GM19099 (cell line): ENCODE measurements around the gene ACOT13.

ENCODE experiments used
- POLR2A ChIP-seq: IDR thresholded peaks from 3 replicates; pipeline ENCODE4 v1.6.1; 2011; ENCODE audit warnings: low read depth; ENCODE audit not compliant: insufficient read length; ENCODE audit errors: extremely low read depth

Gene ACOT13

DNA sequence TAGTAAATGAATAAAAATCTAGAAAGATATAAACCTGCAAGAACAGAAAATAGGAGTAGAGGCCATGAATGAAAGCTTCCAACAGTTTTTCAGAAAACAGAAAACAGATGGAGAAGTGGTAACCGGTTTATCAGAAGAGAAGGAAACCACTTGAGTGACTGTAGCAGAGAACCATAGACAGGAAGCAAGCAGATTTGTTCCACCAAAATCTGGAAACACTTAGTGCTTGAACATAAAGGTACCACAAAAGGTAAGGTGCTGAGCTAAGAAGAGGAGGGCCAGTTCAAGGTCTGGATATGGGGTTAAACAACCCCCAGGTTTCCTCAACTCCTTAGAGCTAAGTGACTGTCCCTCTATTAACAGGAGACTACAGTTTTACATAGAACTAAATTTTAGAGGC lies 11.7 kb upstream of the ACOT13 start:
- no peak for TF ChIP-seq POLR2A

DNA sequence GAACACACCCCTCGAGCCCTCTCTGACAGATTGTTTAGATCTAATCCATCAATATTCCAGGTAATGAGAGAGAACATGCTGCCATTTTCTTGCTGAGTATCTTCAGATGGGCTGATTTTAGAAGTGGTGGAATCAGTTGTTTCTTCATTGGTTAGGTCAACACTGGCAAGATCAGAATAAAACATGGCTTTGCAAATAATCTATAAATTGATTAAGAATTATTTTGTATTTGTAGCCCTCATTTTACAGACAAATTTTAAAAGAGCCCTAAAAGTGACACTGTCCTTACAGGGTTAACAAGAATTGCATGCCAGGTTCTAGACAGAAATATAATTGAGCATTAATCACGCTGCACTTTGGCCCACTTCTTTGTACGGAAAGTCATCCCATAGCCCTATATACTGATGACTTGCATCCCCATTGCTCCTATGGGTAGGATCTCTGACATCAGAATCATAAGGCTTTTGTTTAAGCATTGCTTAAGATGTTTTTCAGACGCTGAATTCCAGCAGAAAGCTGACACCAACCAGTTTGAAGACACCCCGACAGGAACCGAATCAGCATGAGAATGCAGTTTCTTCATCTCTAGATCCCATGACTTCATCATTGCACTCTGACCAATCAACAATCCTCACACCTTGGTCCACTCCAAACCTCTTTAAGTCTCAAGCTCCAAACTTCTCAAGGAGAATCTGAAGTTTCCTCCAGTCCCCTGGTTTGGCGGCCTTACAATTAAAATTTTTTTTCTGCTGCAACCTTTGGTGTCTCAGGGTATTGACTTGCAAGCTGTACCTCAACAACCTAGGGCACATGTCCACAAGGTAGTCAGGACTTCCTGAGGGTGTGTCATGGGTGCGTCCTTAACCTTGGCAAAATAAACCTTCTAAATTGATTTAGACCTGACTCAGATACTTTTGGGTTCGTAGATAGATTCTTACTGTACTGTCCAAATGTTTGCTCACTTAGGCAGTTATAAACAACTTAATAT lies 8.0 kb upstream of the ACOT13 start:
- TF ChIP-seq POLR2A, result no peak

DNA sequence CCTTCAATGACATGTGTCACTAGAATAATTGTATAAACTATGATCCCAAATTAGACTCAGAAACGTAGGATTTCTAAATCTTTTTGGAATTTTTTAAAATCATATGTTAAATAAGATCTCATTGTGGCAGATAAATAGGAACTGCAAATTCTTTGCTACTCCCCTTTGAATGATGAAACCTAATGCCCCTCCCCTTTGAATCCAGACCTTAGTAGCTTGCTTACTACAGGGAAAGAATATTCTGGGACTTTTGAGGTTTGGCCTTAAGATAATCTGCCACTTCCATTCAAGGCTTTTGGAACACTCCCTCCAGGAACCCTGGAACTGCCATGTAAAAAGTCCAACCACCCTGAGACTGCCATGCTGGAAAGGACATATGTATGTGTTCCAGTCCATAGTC lies 7.3 kb upstream of the ACOT13 start:
- no peak for TF ChIP-seq POLR2A

DNA sequence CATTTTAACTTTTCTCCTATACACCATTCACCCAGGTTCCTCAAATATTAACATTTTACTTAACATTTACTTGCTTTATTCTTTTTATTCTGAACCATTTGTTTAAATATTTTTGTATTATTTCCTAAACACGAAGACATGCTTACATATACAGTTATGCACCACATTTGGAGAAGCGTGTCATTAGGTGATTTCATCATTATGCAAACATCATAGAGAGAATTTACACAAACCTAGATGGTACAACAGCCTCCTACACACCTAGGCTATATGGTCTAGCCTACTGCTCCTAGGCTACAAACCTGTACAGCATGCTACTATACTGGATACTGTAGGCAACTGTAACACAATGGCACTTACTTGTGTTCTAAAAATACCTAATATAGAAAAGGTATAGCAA lies 6.8 kb upstream of the ACOT13 start:
- TF ChIP-seq POLR2A, result no peak

DNA sequence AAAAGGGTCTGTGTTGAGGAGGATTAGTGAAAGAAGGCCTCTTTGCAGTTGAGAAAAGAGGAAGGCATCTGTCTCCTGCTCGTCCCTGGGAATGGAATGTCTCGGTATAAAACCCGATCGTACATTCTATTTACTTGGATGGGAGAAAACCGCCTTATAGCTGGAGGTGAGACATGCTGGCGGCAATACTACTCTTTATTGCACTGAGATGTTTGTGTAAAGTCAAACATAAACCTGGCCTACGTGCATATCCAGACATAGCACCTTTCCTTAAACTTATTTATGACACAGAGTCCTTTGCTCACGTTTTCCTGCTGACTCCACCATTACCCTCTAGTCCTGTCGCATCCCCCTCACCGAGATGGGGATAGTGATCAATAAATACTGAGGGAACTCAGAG lies 4.6 kb upstream of the ACOT13 start:
- TF ChIP-seq POLR2A, result no peak

DNA sequence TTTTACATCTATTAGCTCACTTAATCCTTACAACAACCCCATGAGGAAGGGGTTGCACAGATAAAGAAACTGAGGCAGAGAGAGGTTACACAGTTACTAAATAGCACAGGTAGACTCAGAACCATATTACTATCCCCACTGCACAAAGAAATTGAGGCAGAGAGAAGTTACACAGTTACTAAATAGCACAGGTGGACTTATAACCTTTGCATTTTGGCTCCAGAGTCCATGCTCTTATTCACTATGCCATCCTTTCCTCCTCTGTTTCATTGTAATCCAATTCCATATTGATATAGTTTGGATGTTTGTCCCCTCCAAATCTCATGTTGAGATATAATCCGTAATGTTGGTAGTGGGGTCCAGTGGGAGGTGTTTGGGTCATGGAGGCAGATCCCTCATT lies 3.7 kb upstream of the ACOT13 start:
- no peak for TF ChIP-seq POLR2A

DNA sequence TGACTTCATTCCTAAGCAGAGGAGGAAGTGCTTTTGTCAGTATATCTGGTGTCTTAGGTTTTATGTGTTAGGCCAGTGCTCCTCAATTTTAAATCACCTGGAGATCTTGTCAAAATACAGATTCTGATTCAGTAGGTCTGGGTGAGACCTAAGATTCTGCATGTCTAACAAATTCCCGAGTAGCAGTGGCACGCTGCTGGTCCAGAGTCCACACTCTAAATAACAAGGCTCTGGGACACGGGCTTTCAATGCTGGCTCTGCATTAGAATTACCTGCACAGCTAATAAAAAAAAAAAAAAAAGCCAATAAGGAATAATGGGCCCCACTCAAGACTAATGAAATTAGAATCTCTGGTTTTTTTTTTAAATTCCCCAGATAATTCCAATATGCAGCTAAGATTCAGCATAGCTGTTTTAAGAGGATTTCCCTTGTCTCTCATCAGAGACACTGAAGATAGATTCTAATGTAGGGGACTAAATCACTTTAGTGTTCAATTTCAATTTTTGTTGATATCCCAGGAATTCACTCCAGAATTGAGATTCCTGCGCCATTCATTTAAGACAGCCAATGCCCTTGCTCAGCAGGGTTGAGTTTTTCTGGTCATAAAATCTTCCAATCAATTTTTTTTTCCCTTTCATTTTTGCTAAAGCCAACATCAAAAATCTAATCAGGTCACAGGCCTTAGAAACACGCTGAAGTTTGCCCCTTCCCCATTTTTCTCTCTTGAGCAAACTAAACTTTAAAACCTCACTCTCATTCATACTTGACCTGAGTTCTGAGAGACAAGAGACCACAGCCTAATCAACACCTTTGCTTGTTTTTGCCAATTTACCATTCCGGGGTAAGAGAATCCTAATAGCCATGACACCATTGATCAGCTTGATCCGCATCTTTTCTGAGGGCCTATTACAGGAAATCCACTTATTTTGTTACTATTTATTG lies 2.6 kb upstream of the ACOT13 start:
- no peak for TF ChIP-seq POLR2A

DNA sequence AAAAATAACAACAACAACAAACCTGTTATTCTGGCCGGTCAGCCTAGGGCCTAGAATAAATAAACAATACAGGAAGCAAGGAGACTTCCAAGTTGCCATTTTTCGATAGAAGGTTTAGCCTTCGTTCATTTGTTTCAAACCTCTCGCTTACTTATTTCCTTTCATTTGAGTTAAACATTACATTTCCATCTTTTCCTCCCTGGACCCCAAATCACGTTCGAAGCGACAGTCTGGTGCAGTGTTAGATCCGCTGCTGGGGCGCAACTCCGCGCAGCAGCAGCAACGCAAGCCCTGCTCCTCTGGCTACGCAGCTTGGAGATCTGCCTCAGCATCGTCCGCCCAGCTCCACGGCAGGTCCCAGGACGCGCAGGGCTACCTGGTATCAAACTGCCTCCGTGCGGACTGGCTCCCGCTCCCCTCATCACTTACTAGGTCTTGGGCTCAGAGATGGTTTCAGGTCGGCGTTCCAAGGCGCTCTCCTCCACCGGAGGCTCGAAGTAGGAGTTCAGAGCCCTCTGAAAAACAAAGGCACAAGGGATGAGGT lies 708 bp upstream of the ACOT13 start:
- no peak for TF ChIP-seq POLR2A

DNA sequence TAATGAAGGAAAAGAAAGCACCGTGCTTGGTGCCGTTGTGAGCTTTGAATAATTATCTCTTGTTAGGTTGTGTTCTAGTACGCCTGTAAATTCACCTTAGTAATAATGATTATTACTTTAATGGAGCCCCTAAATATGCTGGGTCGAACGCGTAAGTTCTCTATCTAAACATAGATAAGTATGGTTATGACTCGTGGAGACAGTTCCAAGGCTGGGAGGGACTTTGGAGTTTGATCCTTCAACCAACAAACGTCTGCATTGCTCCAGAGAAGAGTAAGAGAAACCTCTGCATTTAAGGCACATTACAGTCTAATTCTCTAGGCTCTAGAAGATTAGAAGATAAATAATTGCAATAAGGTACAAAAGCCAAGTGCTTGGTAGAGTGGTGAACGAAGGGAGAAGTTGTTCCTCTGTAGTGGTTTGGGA lies 514 bp downstream of the ACOT13 start:
- no peak for TF ChIP-seq POLR2A

DNA sequence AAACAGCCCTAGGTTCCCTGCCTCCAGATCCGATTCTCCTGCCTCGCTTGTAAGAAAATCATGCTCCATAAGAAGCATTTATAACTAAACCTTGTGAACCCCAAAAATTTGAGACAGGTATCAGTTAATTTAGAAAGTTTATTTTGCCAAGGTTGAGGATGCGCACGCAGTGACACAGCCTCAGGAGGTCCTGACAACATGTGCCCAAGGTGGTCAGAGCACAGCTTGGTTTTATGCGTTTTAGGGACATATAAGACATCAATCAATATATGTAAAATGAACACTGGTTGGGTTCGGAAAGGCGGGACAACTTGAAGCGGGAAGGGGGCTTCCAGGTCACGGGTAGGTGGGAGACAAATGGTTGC lies 2.1 kb downstream of the ACOT13 start:
- no peak for TF ChIP-seq POLR2A

DNA sequence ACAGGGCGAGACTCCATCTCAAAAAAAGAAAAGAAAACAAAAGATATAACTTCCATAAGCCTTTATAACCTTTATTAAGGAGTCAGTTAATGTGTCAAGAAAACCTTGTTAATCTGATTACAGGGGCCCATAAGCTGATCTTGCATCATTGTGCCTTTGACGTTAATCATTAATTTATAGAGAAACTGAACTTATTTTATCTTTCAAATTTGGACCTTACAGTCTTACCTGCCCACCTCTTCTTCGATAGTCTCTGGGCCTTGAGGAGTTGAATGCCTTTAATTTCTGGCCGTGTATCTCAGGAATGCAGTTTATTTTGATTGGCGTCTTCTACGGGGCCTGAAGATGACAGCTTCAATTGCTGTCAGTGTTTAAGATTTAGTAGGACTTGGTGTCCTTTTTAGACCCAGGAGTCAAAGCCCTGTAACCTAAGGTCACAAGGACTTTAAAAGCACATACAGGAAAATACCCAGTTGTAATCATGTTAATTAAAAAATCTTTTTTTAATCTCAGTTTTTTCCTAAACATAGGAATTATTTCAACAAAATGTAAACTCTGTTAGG lies 5.8 kb downstream of the ACOT13 start:
- TF ChIP-seq POLR2A, result no peak

DNA sequence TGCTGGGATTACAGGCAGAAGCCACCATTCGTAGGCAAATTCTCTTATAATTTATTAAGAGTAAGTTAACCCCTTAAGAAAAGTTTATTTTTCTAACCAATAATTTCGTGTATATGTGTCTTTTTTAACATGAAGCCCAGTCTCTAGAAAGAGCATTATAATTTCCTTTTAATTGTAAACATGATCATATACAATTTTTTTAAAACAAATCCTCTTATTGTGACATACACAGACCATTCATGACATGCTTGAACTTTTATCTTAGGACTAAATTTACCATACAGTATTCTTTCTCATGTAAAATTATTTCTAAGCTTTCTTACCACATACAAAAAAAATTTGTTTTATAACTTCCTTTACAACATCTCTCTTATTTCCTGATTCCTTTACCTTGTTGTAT lies 6.7 kb downstream of the ACOT13 start:
- TF ChIP-seq POLR2A, result no peak

DNA sequence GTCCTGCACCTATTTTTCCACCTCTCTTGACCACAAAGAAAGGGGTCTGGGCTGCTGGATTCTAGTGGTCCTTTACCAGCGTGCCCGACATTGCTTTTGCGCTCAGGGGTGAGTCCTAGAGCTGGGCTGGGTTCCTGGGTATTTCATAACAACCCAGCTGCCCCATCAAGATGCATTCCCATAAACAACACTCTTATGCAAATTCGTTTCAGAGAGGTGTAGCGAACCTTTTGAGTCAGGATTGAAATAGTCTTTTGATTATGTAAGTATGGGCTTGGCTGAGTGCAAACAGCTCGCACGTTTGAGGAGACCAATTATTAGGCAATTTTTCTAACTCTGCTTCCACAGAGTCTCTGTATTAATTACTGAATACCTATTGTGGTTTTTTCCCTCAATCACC lies 13.7 kb downstream of the ACOT13 start:
- no peak for TF ChIP-seq POLR2A

DNA sequence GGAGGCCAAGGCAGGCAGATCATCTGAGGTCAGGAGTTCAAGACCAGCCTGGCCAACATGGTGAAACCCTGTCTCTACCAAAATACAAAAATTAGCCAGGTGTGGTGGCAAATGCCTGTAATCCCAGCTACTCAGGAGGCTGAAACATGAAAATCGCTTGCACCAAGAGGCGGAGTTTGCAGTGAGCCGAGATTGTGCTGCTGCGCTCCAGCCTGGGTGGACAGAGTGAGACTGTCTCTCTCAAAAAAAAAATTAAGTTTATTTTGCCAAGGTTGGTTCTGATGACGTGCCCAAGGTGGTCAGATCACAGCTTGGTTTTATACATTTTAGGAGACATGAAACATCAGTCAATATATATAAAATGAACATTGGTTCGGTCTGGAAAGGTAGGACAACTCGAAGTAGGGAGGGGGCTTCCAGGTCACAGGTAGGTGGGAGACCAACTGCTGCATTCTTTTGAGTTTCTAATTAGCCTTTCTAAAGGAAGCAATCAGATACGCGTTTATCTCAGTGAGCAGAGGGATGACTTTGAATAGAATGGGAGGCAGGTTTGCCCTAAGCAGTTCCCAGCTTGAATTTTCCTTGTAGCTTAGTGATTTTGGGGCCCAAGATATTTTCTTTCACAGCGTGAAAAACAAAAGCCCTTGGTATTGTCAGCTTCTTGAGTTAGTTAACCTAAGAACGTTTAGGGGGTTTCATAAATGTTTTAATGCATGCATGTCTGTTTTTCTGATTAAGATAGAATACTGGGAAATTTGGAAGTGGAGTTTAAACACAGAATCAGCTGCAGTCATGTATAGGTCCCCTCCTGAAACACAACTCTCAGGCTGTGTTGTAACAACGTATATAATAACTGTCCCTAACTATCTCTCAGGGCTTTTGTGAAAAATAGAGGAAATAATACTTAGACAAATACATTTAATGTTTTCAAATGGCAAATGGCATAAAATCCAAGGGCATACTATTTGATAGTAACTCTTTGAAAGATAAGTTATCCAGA lies 16.7 kb downstream of the ACOT13 start:
- no peak for TF ChIP-seq POLR2A
